T-helper 1 cell treated with Interleukin-12 subunit alpha and Interleukin-12 subunit beta and Interleukin-4 antibody, amounts not matched to agents 30 μg/mL and 1 μg/mL, for 36 hours (primary cell): Measurements from ENCODE around the gene PKIB.
"Not testable (repeated sequence)": the region's sequence is repeated elsewhere in the genome, so short reads cannot be mapped to it uniquely, and the experiment has no call there.

Experiments used
- H3K27ac Mint-ChIP-seq: one replicate; pipeline ENCODE4 v1.8.0; 2021; ENCODE audit warnings: mild to moderate bottlenecking, mixed read lengths
- H3K27me3 Mint-ChIP-seq: one replicate; pipeline ENCODE4 v1.8.0; 2021; ENCODE audit warnings: low read depth, mixed read lengths
- H3K36me3 Mint-ChIP-seq: one replicate; pipeline ENCODE4 v1.8.0; 2021; ENCODE audit warnings: low read depth, mixed read lengths
- H3K4me1 Mint-ChIP-seq: one replicate; pipeline ENCODE4 v1.8.0; 2021; ENCODE audit warnings: low read depth, mixed read lengths
- H3K4me3 Mint-ChIP-seq: one replicate; pipeline ENCODE4 v1.8.0; 2021; ENCODE audit warnings: mild to moderate bottlenecking, moderate library complexity, mixed read lengths
- H3K9me3 Mint-ChIP-seq: one replicate; pipeline ENCODE4 v1.8.0; 2021; ENCODE audit warnings: mixed read lengths

The PKIB gene

GRCh38 chr6:122609881-122610689 lies at the start of gene PKIB:
PKIB (plus strand) TSS chr6:122610405; CDS start chr6:122717795, 107,390 bp downstream.
- Mint-ChIP-seq H3K4me3 (peak within 1 kb of the TSS; percentile 80), H3K27ac (no peak within 1 kb of the TSS), H3K4me1 (peaks cover 12% of the 10 kb centered on the region)

GRCh38 chr6:122563364-122564052 lies 46.7 kb upstream of the PKIB start:
- Mint-ChIP-seq H3K4me1 (no peaks in the 10 kb centered on the region), H3K36me3 (no peaks in the 10 kb centered on the region), H3K4me3 (no peak overlapping the region), H3K27me3 (no peaks in the 10 kb centered on the region), H3K9me3 (no peaks in the 10 kb centered on the region), H3K27ac (no peak overlapping the region)

More at GRCh38 chr6:122609881-122610689, at the start of gene PKIB:
- H3K36me3 Mint-ChIP-seq, result no peaks in the 10 kb centered on the region
- H3K27me3 Mint-ChIP-seq, result peaks cover 52% of the 10 kb centered on the region
- H3K9me3 Mint-ChIP-seq, result no peaks in the 10 kb centered on the region

GRCh38 chr6:122564230-122564629 lies 46.0 kb upstream of the PKIB start:
- no peak overlapping the region for H3K4me3 Mint-ChIP-seq
- no peaks in the 10 kb centered on the region for H3K4me1 Mint-ChIP-seq
- H3K36me3 Mint-ChIP-seq, result no peaks in the 10 kb centered on the region
- H3K27me3 Mint-ChIP-seq, result no peaks in the 10 kb centered on the region
- no peak overlapping the region for H3K27ac Mint-ChIP-seq
- no peaks in the 10 kb centered on the region for H3K9me3 Mint-ChIP-seq

GRCh38 chr6:122565708-122566107 lies 44.5 kb upstream of the PKIB start:
- H3K4me1 Mint-ChIP-seq, result no peaks in the 10 kb centered on the region

GRCh38 chr6:122567034-122567433 lies 43.2 kb upstream of the PKIB start:
- H3K27ac Mint-ChIP-seq, result no peak overlapping the region
- no peaks in the 10 kb centered on the region for H3K36me3 Mint-ChIP-seq
- H3K27me3 Mint-ChIP-seq, result no peaks in the 10 kb centered on the region
- H3K4me3 Mint-ChIP-seq, result no peak overlapping the region
- no peaks in the 10 kb centered on the region for H3K4me1 Mint-ChIP-seq
- H3K9me3 Mint-ChIP-seq, result peaks cover 4% of the 10 kb centered on the region

More at GRCh38 chr6:122565708-122566107, 44.5 kb upstream of the PKIB start:
- Mint-ChIP-seq H3K36me3 (no peaks in the 10 kb centered on the region), H3K27ac (no peak overlapping the region), H3K27me3 (no peaks in the 10 kb centered on the region), H3K9me3 (no peaks in the 10 kb centered on the region), H3K4me3 (no peak overlapping the region)

GRCh38 chr6:122568350-122568749 lies 41.9 kb upstream of the PKIB start:
- H3K9me3 Mint-ChIP-seq, result peaks cover 4% of the 10 kb centered on the region
- H3K36me3 Mint-ChIP-seq, result no peaks in the 10 kb centered on the region
- no peak overlapping the region for H3K4me3 Mint-ChIP-seq
- H3K4me1 Mint-ChIP-seq, result no peaks in the 10 kb centered on the region
- H3K27me3 Mint-ChIP-seq, result no peaks in the 10 kb centered on the region
- H3K27ac Mint-ChIP-seq, result no peak overlapping the region

GRCh38 chr6:122568797-122569221 lies 41.4 kb upstream of the PKIB start:
- Mint-ChIP-seq H3K9me3 (peaks cover 4% of the 10 kb centered on the region), H3K27ac (no peak overlapping the region), H3K4me3 (no peak overlapping the region), H3K36me3 (no peaks in the 10 kb centered on the region), H3K4me1 (no peaks in the 10 kb centered on the region), H3K27me3 (no peaks in the 10 kb centered on the region)

- H3K9me3 Mint-ChIP-seq, result peaks cover 4% of the 10 kb centered on the region
- no peaks in the 10 kb centered on the region for H3K36me3 Mint-ChIP-seq
- H3K27ac Mint-ChIP-seq, result no peak overlapping the region
- H3K27me3 Mint-ChIP-seq, result no peaks in the 10 kb centered on the region
- no peak overlapping the region for H3K4me3 Mint-ChIP-seq
- H3K4me1 Mint-ChIP-seq, result no peaks in the 10 kb centered on the region
These were observed 40.9 kb upstream of the PKIB start for GRCh38 chr6:122569230-122569771.

GRCh38 chr6:122571888-122572287 lies 38.3 kb upstream of the PKIB start:
- Mint-ChIP-seq H3K4me3 (no peak overlapping the region), H3K27ac (no peak overlapping the region), H3K27me3 (no peaks in the 10 kb centered on the region), H3K9me3 (peaks cover 4% of the 10 kb centered on the region), H3K4me1 (no peaks in the 10 kb centered on the region), H3K36me3 (no peaks in the 10 kb centered on the region)

GRCh38 chr6:122576888-122577287 lies 33.3 kb upstream of the PKIB start:
- Mint-ChIP-seq H3K9me3 (no peaks in the 10 kb centered on the region), H3K27ac (no peak overlapping the region), H3K4me1 (no peaks in the 10 kb centered on the region)

GRCh38 chr6:122578961-122579360 lies 31.2 kb upstream of the PKIB start:
- Mint-ChIP-seq H3K27ac (no peak overlapping the region), H3K4me1 (no peaks in the 10 kb centered on the region), H3K9me3 (no peaks in the 10 kb centered on the region), H3K27me3 (no peaks in the 10 kb centered on the region), H3K36me3 (no peaks in the 10 kb centered on the region), H3K4me3 (no peak overlapping the region)

More at GRCh38 chr6:122576888-122577287, 33.3 kb upstream of the PKIB start:
- Mint-ChIP-seq H3K4me3 (no peak overlapping the region), H3K36me3 (no peaks in the 10 kb centered on the region), H3K27me3 (no peaks in the 10 kb centered on the region)

GRCh38 chr6:122580737-122581136 lies 29.5 kb upstream of the PKIB start:
- H3K4me3 Mint-ChIP-seq, result no peak overlapping the region
- H3K27ac Mint-ChIP-seq, result no peak overlapping the region
- H3K27me3 Mint-ChIP-seq, result no peaks in the 10 kb centered on the region
- no peaks in the 10 kb centered on the region for H3K36me3 Mint-ChIP-seq
- H3K4me1 Mint-ChIP-seq, result no peaks in the 10 kb centered on the region
- H3K9me3 Mint-ChIP-seq, result no peaks in the 10 kb centered on the region

- Mint-ChIP-seq H3K9me3 (no peaks in the 10 kb centered on the region), H3K4me1 (no peaks in the 10 kb centered on the region), H3K36me3 (no peaks in the 10 kb centered on the region), H3K4me3 (no peak overlapping the region), H3K27ac (no peak overlapping the region), H3K27me3 (no peaks in the 10 kb centered on the region)
These were observed 21.1 kb upstream of the PKIB start for GRCh38 chr6:122589115-122589514.

GRCh38 chr6:122598295-122598694 lies 11.9 kb upstream of the PKIB start:
- peaks cover 12% of the 10 kb centered on the region for H3K9me3 Mint-ChIP-seq
- H3K27ac Mint-ChIP-seq, H3K4me1 Mint-ChIP-seq, H3K36me3 Mint-ChIP-seq, H3K4me3 Mint-ChIP-seq, H3K27me3 Mint-ChIP-seq: not testable (repeated sequence)

- peaks cover 26% of the 10 kb centered on the region for H3K27me3 Mint-ChIP-seq
- H3K4me3 Mint-ChIP-seq, result no peak overlapping the region
- no peaks in the 10 kb centered on the region for H3K36me3 Mint-ChIP-seq
- H3K4me1 Mint-ChIP-seq, result peaks cover 4% of the 10 kb centered on the region
- H3K27ac Mint-ChIP-seq, result no peak overlapping the region
- H3K9me3 Mint-ChIP-seq, result no peaks in the 10 kb centered on the region
These were observed 5.5 kb upstream of the PKIB start for GRCh38 chr6:122604676-122605075.
